Measurements from ENCODE around the gene ATG16L2. TPM values are rescaled to one million over a fixed set of nuclear protein-coding genes. Genes with fewer than 3 reads are reported as not detected.

ATG16L2 gene
- total RNA-seq, 4 donors from 2014 or later = 3.1 to 8.1 (median 4.3) TPM

- no peak for TF ChIP-seq CTCF (IDR thresholded peaks at IDR 0.05 in 4 of 5, conservative IDR thresholded peaks at IDR 0.05 in 1 of 5)
- TF ChIP-seq POLR2A (IDR thresholded peaks at IDR 0.05) = no peak
- DNase-seq = no peak
- Histone ChIP-seq H3K4me3 (no peak overlapping the region), H3K36me3 (no peaks in the 10 kb centered on the region), H3K9me3 (no peaks in the 10 kb centered on the region), H3K27ac (peak overlapping the region in 3 of 4 donors; percentile 9 to 25 (median 21)), H3K27me3 (no peaks in the 10 kb centered on the region), H3K4me1 (peaks cover 10 to 13% of the 10 kb centered on the region in 2 donors)
- in situ Hi-C loops (cut with MboI; ENCODE audit: low sequenced_read_pairs in 4 of 4) = no loop called here
- no peak for ATAC-seq
- intact Hi-C loops (cut with DNase I; ENCODE audit: low total_unique reads) = no loop called here
These were observed 50.8 kb downstream of the ATG16L2 start for GRCh38 chr11:72864702-72865655.

- Histone ChIP-seq H3K4me1 (peaks cover 10 to 13% of the 10 kb centered on the region in 2 donors), H3K27me3 (no peaks in the 10 kb centered on the region), H3K27ac (no peak overlapping the region), H3K9me3 (no peaks in the 10 kb centered on the region), H3K36me3 (no peaks in the 10 kb centered on the region), H3K4me3 (no peak overlapping the region)
- intact Hi-C loops (cut with DNase I; ENCODE audit: low total_unique reads) (no loop called here), in situ Hi-C loops (cut with MboI; ENCODE audit: low sequenced_read_pairs in 4 of 4) (no loop called here)
- DNase-seq (no peak), ATAC-seq (no peak)
- TF ChIP-seq POLR2A (IDR thresholded peaks at IDR 0.05) = no peak
These were observed 53.8 kb downstream of the ATG16L2 start for GRCh38 chr11:72867970-72868369.

- no peak for DNase-seq
- Histone ChIP-seq H3K4me3 (no peak overlapping the region), H3K9me3 (no peaks in the 10 kb centered on the region), H3K27ac (no peak overlapping the region), H3K27me3 (no peaks in the 10 kb centered on the region), H3K4me1 (peaks cover 6 to 7% of the 10 kb centered on the region in 2 donors), H3K36me3 (no peaks in the 10 kb centered on the region)
- in situ Hi-C loops (cut with MboI; ENCODE audit: low sequenced_read_pairs in 4 of 4) = no loop called here
- no peak for ATAC-seq
- TF ChIP-seq CTCF (IDR thresholded peaks at IDR 0.05 in 4 of 5, conservative IDR thresholded peaks at IDR 0.05 in 1 of 5) (no peak), POLR2A (IDR thresholded peaks at IDR 0.05) (no peak)
- intact Hi-C loops (cut with DNase I; ENCODE audit: low total_unique reads) = no loop called here
These were observed 55.6 kb downstream of the ATG16L2 start for GRCh38 chr11:72869831-72870230.

GRCh38 chr11:72871119-72871518 lies 56.9 kb downstream of the ATG16L2 start:
- in situ Hi-C loops (cut with MboI; ENCODE audit: low sequenced_read_pairs in 4 of 4) (no loop called here), intact Hi-C loops (cut with DNase I; ENCODE audit: low total_unique reads) (no loop called here)
- H3K4me1 ChIP-seq = no peaks in the 10 kb centered on the region
- no peak for DNase-seq
- no peak overlapping the region for H3K4me3 ChIP-seq
- no peaks in the 10 kb centered on the region for H3K36me3 ChIP-seq
- no peaks in the 10 kb centered on the region for H3K9me3 ChIP-seq
- no peak overlapping the region for H3K27ac ChIP-seq
- no peak for ATAC-seq
- H3K27me3 ChIP-seq = no peaks in the 10 kb centered on the region
- no peak for TF ChIP-seq CTCF (IDR thresholded peaks at IDR 0.05 in 4 of 5, conservative IDR thresholded peaks at IDR 0.05 in 1 of 5)

GRCh38 chr11:72872012-72872411 lies 57.8 kb downstream of the ATG16L2 start:
- no peaks in the 10 kb centered on the region for H3K27me3 ChIP-seq
- no peaks in the 10 kb centered on the region for H3K4me1 ChIP-seq
- no peaks in the 10 kb centered on the region for H3K36me3 ChIP-seq
- DNase-seq (no peak), ATAC-seq (no peak)
- TF ChIP-seq CTCF (IDR thresholded peaks at IDR 0.05 in 4 of 5, conservative IDR thresholded peaks at IDR 0.05 in 1 of 5) = no peak
- no peak for TF ChIP-seq POLR2A (IDR thresholded peaks at IDR 0.05)
- H3K27ac ChIP-seq = no peak overlapping the region
- no peaks in the 10 kb centered on the region for H3K9me3 ChIP-seq
- intact Hi-C loops (cut with DNase I; ENCODE audit: low total_unique reads) = no loop called here
- in situ Hi-C loops (cut with MboI; ENCODE audit: low sequenced_read_pairs in 4 of 4) = no loop called here
- no peak overlapping the region for H3K4me3 ChIP-seq
